SK-N-SH treated with all-trans-retinoic acid at 6 μM for 48 hours (cell line): Measurements from ENCODE around the gene DMAC2L.

Source experiments
- ARNTL ChIP-seq: fragments of 450-650 bp; formaldehyde crosslinking; IDR thresholded peaks from 2 replicates; pipeline ENCODE4 v1.5.0; 2020; ENCODE audit warnings: low read depth, mild to moderate bottlenecking, moderate library complexity, borderline replicate concordance
- BACH2 ChIP-seq: fragments of 250-450 bp; sonication (Bioruptor Pico); IDR thresholded peaks from 2 replicates; pipeline ENCODE4 v1.9.0; 2021; ENCODE audit warnings: mild to moderate bottlenecking, borderline replicate concordance
- CREB5 ChIP-seq: fragments of 250-450 bp; sonication (Bioruptor Pico); IDR thresholded peaks from 2 replicates; pipeline ENCODE4 v1.5.1; 2020; ENCODE audit warnings: low read depth, mild to moderate bottlenecking, moderate library complexity
- CSDC2 ChIP-seq: fragments of 250-450 bp; sonication (Bioruptor Pico); IDR thresholded peaks from 2 replicates; pipeline ENCODE4 v1.5.0; 2020; ENCODE audit warnings: mild to moderate bottlenecking, moderate library complexity
- CSRNP3 ChIP-seq: fragments of 250-450 bp; sonication (Bioruptor Pico); IDR thresholded peaks from 2 replicates; pipeline ENCODE4 v1.5.1; 2021; ENCODE audit warnings: mild to moderate bottlenecking, moderate library complexity
- ESRRG ChIP-seq: fragments of 250-450 bp; sonication (Bioruptor Pico); IDR thresholded peaks from 2 replicates; pipeline ENCODE4 v1.6.1; 2021; ENCODE audit warnings: mild to moderate bottlenecking
- POU6F1 ChIP-seq: fragments of 250-450 bp; sonication (Bioruptor Pico); IDR thresholded peaks from 2 replicates; pipeline ENCODE4 v1.8.0; 2021; ENCODE audit warnings: low read depth, mild to moderate bottlenecking, moderate library complexity, borderline replicate concordance
- RARB ChIP-seq: fragments of 250-450 bp; sonication (Bioruptor Pico); IDR thresholded peaks from 2 replicates; pipeline ENCODE4 v1.8.0; 2021; ENCODE audit warnings: mild to moderate bottlenecking, moderate library complexity
- SNAI2 ChIP-seq: fragments of 250-450 bp; sonication (Bioruptor Pico); IDR thresholded peaks from 2 replicates; pipeline ENCODE4 v1.5.0; 2020; ENCODE audit warnings: mild to moderate bottlenecking, moderate library complexity
- TCF4 ChIP-seq: fragments of 250-450 bp; sonication (Bioruptor Pico); IDR thresholded peaks from 2 replicates; pipeline ENCODE4 v1.8.0; 2021; ENCODE audit warnings: mild to moderate bottlenecking, moderate library complexity, borderline replicate concordance
- TOX ChIP-seq: fragments of 250-450 bp; sonication (Bioruptor Pico); IDR thresholded peaks from 2 replicates; pipeline ENCODE4 v1.8.0; 2021; ENCODE audit warnings: mild to moderate bottlenecking, moderate library complexity, borderline replicate concordance
- TSHZ2 ChIP-seq: fragments of 250-450 bp; sonication (Bioruptor Pico); IDR thresholded peaks from 2 replicates; pipeline ENCODE4 v1.5.0; 2020; ENCODE audit warnings: mild to moderate bottlenecking, moderate library complexity
- ZFP3 ChIP-seq: fragments of 250-450 bp; sonication (Bioruptor Pico); IDR thresholded peaks from 2 replicates; pipeline ENCODE4 v1.5.0; 2020; ENCODE audit warnings: mild to moderate bottlenecking, moderate library complexity
- ZNF70 ChIP-seq: fragments of 450-650 bp; formaldehyde crosslinking; IDR thresholded peaks from 2 replicates; pipeline ENCODE4 v1.5.0; 2020; ENCODE audit warnings: mild to moderate bottlenecking, moderate library complexity

- TF ChIP-seq ZNF70 (CRISPR knock-in tag) (no peak), CSDC2 (no peak), ZFP3 (CRISPR knock-in tag) (no peak), CSRNP3 (CRISPR knock-in tag) (no peak), POU6F1 (no peak), CREB5 (CRISPR knock-in tag) (no peak), TSHZ2 (CRISPR knock-in tag) (no peak), SNAI2 (CRISPR knock-in tag) (no peak), BACH2 (no peak), ESRRG (no peak), TCF4 (CRISPR knock-in tag) (no peak), ARNTL (no peak), RARB (CRISPR knock-in tag) (no peak), TOX (no peak)
Observed at GRCh38 chr14:50360851-50361250, 48.7 kb downstream of the DMAC2L start.
